Smooth muscle cell (in vitro differentiated cells): ENCODE data around the gene ATP2B1. TPM values are rescaled to one million over a fixed set of nuclear protein-coding genes. Genes with fewer than 3 reads are reported as not detected.

Source experiments
- DNase-seq: peaks from one replicate; lab custom pipeline; 2025; ENCODE audit not compliant: unreplicated experiment; lab: John Stamatoyannopoulos, UW
- H2AFZ ChIP-seq: fragments of 200-600 bp; sonication (generic); 2 replicates; pipeline ENCODE4 v1.6.0; 2016; ENCODE audit warnings: antibody characterized with exemption, low read depth, mild to moderate bottlenecking
- H3F3A ChIP-seq: fragments of 200-600 bp; sonication (generic); 2 replicates; pipeline ENCODE4 v1.6.0; 2017; ENCODE audit warnings: antibody characterized with exemption, low read depth
- H3K27ac ChIP-seq: fragments of 200-600 bp; sonication (generic); 2 replicates; pipeline ENCODE4 v1.5.1; 2016; ENCODE audit warnings: low read depth, mild to moderate bottlenecking
- H3K27me3 ChIP-seq: fragments of 200-600 bp; sonication (generic); 2 replicates; pipeline ENCODE4 v1.6.1; 2016; ENCODE audit warnings: low read depth, mild to moderate bottlenecking
- H3K36me3 ChIP-seq: fragments of 200-600 bp; sonication (generic); 2 replicates; pipeline ENCODE4 v1.5.1; 2016; ENCODE audit warnings: low read depth
- H3K4me1 ChIP-seq: fragments of 200-600 bp; sonication (generic); 2 replicates; pipeline ENCODE4 v1.5.1; 2016; ENCODE audit warnings: low read depth
- H3K4me2 ChIP-seq: fragments of 200-600 bp; sonication (generic); 2 replicates; pipeline ENCODE4 v1.6.0; 2016; ENCODE audit warnings: mild to moderate bottlenecking
- H3K4me3 ChIP-seq: fragments of 200-600 bp; sonication (generic); 2 replicates; pipeline ENCODE4 v1.5.1; 2016; ENCODE audit warnings: mild to moderate bottlenecking
- H3K79me2 ChIP-seq: fragments of 200-600 bp; sonication (generic); 2 replicates; pipeline ENCODE4 v1.6.0; 2016; ENCODE audit warnings: low read depth, mild to moderate bottlenecking
- H3K9ac ChIP-seq: fragments of 200-600 bp; sonication (generic); 2 replicates; pipeline ENCODE4 v1.6.0; 2016; ENCODE audit warnings: low read depth
- H3K9me3 ChIP-seq: fragments of 200-600 bp; sonication (generic); replicated peaks from 2 replicates; pipeline ENCODE4 v1.5.1; 2016; ENCODE audit warnings: low read depth
- H4K20me1 ChIP-seq: fragments of 200-600 bp; sonication (generic); 2 replicates; pipeline ENCODE4 v1.6.0; 2016; ENCODE audit warnings: low read depth
- CTCF ChIP-seq: fragments of 200-600 bp; sonication (generic); IDR thresholded peaks from 2 replicates; pipeline ENCODE4 v1.5.1; 2017; ENCODE audit warnings: borderline replicate concordance, mild to moderate bottlenecking, antibody characterized with exemption; ENCODE audit not compliant: insufficient read depth, poor library complexity, severe bottlenecking
- WGBS: methylation state at CpG from one replicate; pipeline ENCODE4 v1.1.7; 2016; ENCODE audit warnings: low lambda C conversion rate; 5-methylcytosine and 5-hydroxymethylcytosine counted together
- polyA plus RNA-seq: library from polyadenylated mRNA; unstranded; fragments of >200 nt; fragmentation: Nextera tagmentation; extraction: Ambion mirVana; gene quantifications from 2 replicates; pipeline ENCODE4 v1.2.1, GENCODE V29; 2016
- total RNA-seq: library from RNA; depleted of rRNA; stranded (reverse); fragments of >200 nt; gene quantifications from 2 replicates; pipeline ENCODE4 v1.2.3, GENCODE V29; 2014

ATP2B1 gene
- total and polyA plus RNA-seq, 2 experiments from 2014 or later: 42.8 to 70.1 TPM

- no peak for DNase-seq
- 59% methylated on average over 1 of the region's 1 CpG for WGBS
- Histone ChIP-seq H3K4me1 (peaks cover 17% of the 10 kb centered on the region), H3K36me3 (no peaks in the 10 kb centered on the region), H3K9ac (no peak overlapping the region), H2AFZ (no peak overlapping the region), H3K27ac (peak overlapping the region; percentile 8), H3K79me2 (no peaks in the 10 kb centered on the region), H3K4me3 (no peak overlapping the region), H3K27me3 (no peaks in the 10 kb centered on the region), H3K9me3 (no peaks in the 10 kb centered on the region), H3K4me2 (peak overlapping the region; percentile 7), H3F3A (peaks cover 11% of the 10 kb centered on the region), H4K20me1 (no peaks in the 10 kb centered on the region)
- TF ChIP-seq CTCF: no peak
Measured at GRCh38 chr12:89544022-89544421, 164.6 kb downstream of the ATP2B1 start.

GRCh38 chr12:89542912-89543592, 165.6 kb downstream of the ATP2B1 start:
- peaks cover 11% of the 10 kb centered on the region for H3F3A ChIP-seq
- peak overlapping the region; percentile 46 for H3K4me2 ChIP-seq
- no peak overlapping the region for H3K9ac ChIP-seq
- H3K4me3 ChIP-seq: no peak overlapping the region
- DNase-seq: no peak
- H3K27me3 ChIP-seq: no peaks in the 10 kb centered on the region
- no peak overlapping the region for H3K27ac ChIP-seq
- no peak overlapping the region for H2AFZ ChIP-seq
- no peaks in the 10 kb centered on the region for H3K79me2 ChIP-seq
- peaks cover 17% of the 10 kb centered on the region for H3K4me1 ChIP-seq
- peak; percentile 89 for TF ChIP-seq CTCF
- no peaks in the 10 kb centered on the region for H3K9me3 ChIP-seq
- no peaks in the 10 kb centered on the region for H4K20me1 ChIP-seq
- whole genome bisulfite sequencing: 16% methylated on average over 6 of the region's 6 CpGs
- H3K36me3 ChIP-seq: no peaks in the 10 kb centered on the region

GRCh38 chr12:89542236-89542635, 166.4 kb downstream of the ATP2B1 start:
- Histone ChIP-seq H3K4me3 (no peak overlapping the region), H3K27me3 (no peaks in the 10 kb centered on the region), H3K36me3 (no peaks in the 10 kb centered on the region), H3K27ac (no peak overlapping the region), H2AFZ (no peak overlapping the region), H4K20me1 (no peaks in the 10 kb centered on the region), H3F3A (peaks cover 11% of the 10 kb centered on the region), H3K4me2 (no peak overlapping the region), H3K79me2 (no peaks in the 10 kb centered on the region), H3K9ac (no peak overlapping the region), H3K9me3 (no peaks in the 10 kb centered on the region), H3K4me1 (peaks cover 17% of the 10 kb centered on the region)
- DNase-seq: no peak
- no peak for TF ChIP-seq CTCF
- 95% methylated on average over 2 of the region's 2 CpGs for WGBS

- Histone ChIP-seq H3K4me1 (peaks cover 17% of the 10 kb centered on the region), H3K27me3 (no peaks in the 10 kb centered on the region), H3K36me3 (no peaks in the 10 kb centered on the region), H2AFZ (no peak overlapping the region), H3K9ac (no peak overlapping the region), H3K27ac (no peak overlapping the region), H3K9me3 (no peaks in the 10 kb centered on the region), H3F3A (peaks cover 7% of the 10 kb centered on the region), H3K79me2 (no peaks in the 10 kb centered on the region), H3K4me2 (no peak overlapping the region), H4K20me1 (no peaks in the 10 kb centered on the region), H3K4me3 (no peak overlapping the region)
- WGBS: 29% methylated on average over 3 of the region's 3 CpGs
- no peak for DNase-seq
- TF ChIP-seq CTCF: no peak
Measured at GRCh38 chr12:89540586-89540985, 168.1 kb downstream of the ATP2B1 start.
